SK-N-SH (cell line): Measurements from ENCODE around the gene ABHD12. TPM values are rescaled to one million over a fixed set of nuclear protein-coding genes. Genes with fewer than 3 reads are reported as not detected.
A peak's percentile ranks its signal among the peaks of the same experiment; 100 is the strongest.

Experiments
- CTCF ChIA-PET: fragments of 300-600, 350-600 bp; formaldehyde crosslinking; extraction: SDS; loops from one replicate; lab custom pipeline; 2021; lab: Yijun Ruan, JAX
- POLR2A ChIA-PET: fragments of 350-600 bp; sonication (Branson Sonifier 250); formaldehyde crosslinking; extraction: SDS; loops from one replicate; lab custom pipeline; 2020; ENCODE audit warnings: antibody characterized with exemption, inconsistent platforms; lab: Yijun Ruan, JAX
- DNase-seq: peaks from one replicate; pipeline ENCODE4 v3.0.0; 2012
- H2AFZ ChIP-seq: fragments of 200-600 bp; sonication (generic); 2 replicates; pipeline ENCODE4 v1.8.1; 2016; ENCODE audit warnings: antibody characterized with exemption, mild to moderate bottlenecking, low read depth
- H3F3A ChIP-seq: fragments of 200-600 bp; sonication (generic); replicated peaks from 2 replicates; pipeline ENCODE3; 2016; ENCODE audit warnings: antibody characterized with exemption, mild to moderate bottlenecking; ENCODE audit not compliant: insufficient read depth
- H3K27ac ChIP-seq, 2 experiments: fragments of 200-500 bp in 1 of 2; fragments of 200-600 bp in 1 of 2; sonication (Bioruptor generic) in 1 of 2; sonication (generic), shearing (Covaris generic) in 1 of 2; 2 replicates each; pipeline versions ENCODE4 v1.5.1 to v1.6.1; 2014 to 2016; ENCODE audit warnings: low read depth in 2 of 2, inconsistent platforms in 1 of 2, low read length in 1 of 2, mild to moderate bottlenecking in 1 of 2, mixed read lengths in 1 of 2
- H3K27me3 ChIP-seq: fragments of 200-600 bp; sonication (generic), shearing (Covaris generic); 2 replicates; pipeline ENCODE4 v1.6.1; 2016; ENCODE audit warnings: mixed run types; ENCODE audit not compliant: insufficient read depth
- H3K36me3 ChIP-seq, 2 experiments: fragments of 200-500 bp in 1 of 2; fragments of 200-600 bp in 1 of 2; sonication (Bioruptor generic) in 1 of 2; sonication (generic) in 1 of 2; replicated peaks in 1 of 2; 2 replicates each; pipeline versions ENCODE3 to v1.5.1; 2014 to 2016; ENCODE audit warnings: low read length in 1 of 2, mild to moderate bottlenecking in 1 of 2; ENCODE audit not compliant: insufficient read depth in 2 of 2, control insufficient read depth in 1 of 2
- H3K4me1 ChIP-seq, 2 experiments: fragments of 200-500 bp in 1 of 2; fragments of 200-600 bp in 1 of 2; sonication (Bioruptor generic) in 1 of 2; sonication (generic), shearing (Covaris generic) in 1 of 2; 2 replicates each; pipeline versions ENCODE4 v1.5.1 to v1.6.1; 2014 to 2016; ENCODE audit warnings: low read depth in 1 of 2, low read length in 1 of 2, mixed run types in 1 of 2; ENCODE audit not compliant: insufficient read depth in 2 of 2, control insufficient read depth in 1 of 2
- H3K4me2 ChIP-seq: fragments of 200-600 bp; sonication (generic), shearing (Covaris generic); 2 replicates; pipeline ENCODE4 v1.6.1; 2017; ENCODE audit warnings: mixed run types
- H3K4me3 ChIP-seq, 2 experiments: fragments of 200-500 bp in 1 of 2; fragments of 200-600 bp in 1 of 2; sonication (Bioruptor generic) in 1 of 2; sonication (generic), shearing (Covaris generic) in 1 of 2; 2 replicates each; pipeline versions ENCODE4 v1.5.1 to v1.8.1; 2014 to 2016; ENCODE audit warnings: low read depth in 2 of 2, inconsistent platforms in 1 of 2, low read length in 1 of 2, mild to moderate bottlenecking in 1 of 2, mixed read lengths in 1 of 2, moderate library complexity in 1 of 2
- H3K79me2 ChIP-seq: fragments of 200-600 bp; sonication (generic); 2 replicates; pipeline ENCODE4 v1.8.1; 2017; ENCODE audit warnings: mild to moderate bottlenecking; ENCODE audit not compliant: insufficient read depth
- H3K9ac ChIP-seq: fragments of 200-600 bp; sonication (generic); 2 replicates; pipeline ENCODE4 v1.6.1; 2017; ENCODE audit warnings: mixed run types
- H3K9me2 ChIP-seq: fragments of 200-600 bp; sonication (generic); 2 replicates; pipeline ENCODE4 v1.6.1; 2017; ENCODE audit warnings: mixed run types
- H3K9me3 ChIP-seq: fragments of 200-600 bp; sonication (generic); 2 replicates; pipeline ENCODE4 v1.6.1; 2017; ENCODE audit warnings: mixed run types, mild to moderate bottlenecking, moderate library complexity
- H4K20me1 ChIP-seq: fragments of 200-600 bp; sonication (generic); 2 replicates; pipeline ENCODE4 v1.6.1; 2017; ENCODE audit warnings: mild to moderate bottlenecking, mixed run types; ENCODE audit not compliant: insufficient read depth
- CTCF ChIP-seq: fragments of 200-600 bp; sonication (generic); IDR thresholded peaks from 2 replicates; pipeline ENCODE4 v1.6.1; 2017; ENCODE audit warnings: antibody characterized with exemption, mild to moderate bottlenecking, moderate library complexity
- ELF1 ChIP-seq: IDR thresholded peaks from 2 replicates; pipeline ENCODE4 v1.4.0; 2012
- EP300 ChIP-seq, 2 experiments: IDR thresholded peaks; 2 replicates each; pipeline versions ENCODE4 v1.4.0 to v1.6.1; 2012; ENCODE audit warnings: borderline replicate concordance in 1 of 2, low read depth in 1 of 2, low read length in 1 of 2
- FOSL2 ChIP-seq: IDR thresholded peaks from 2 replicates; pipeline ENCODE4 v1.4.0; 2012; ENCODE audit warnings: low read depth, mild to moderate bottlenecking, moderate library complexity, borderline replicate concordance
- FOXJ3 ChIP-seq: sonication (generic); formaldehyde crosslinking; IDR thresholded peaks from 2 replicates; pipeline ENCODE4 v1.5.1; 2020; ENCODE audit warnings: mild to moderate bottlenecking, missing genetic modification reagents
- GATA2 ChIP-seq: sonication (generic); formaldehyde crosslinking; IDR thresholded peaks from 2 replicates; pipeline ENCODE4 v1.5.0; 2020; ENCODE audit warnings: mild to moderate bottlenecking, missing genetic modification reagents
- MAX ChIP-seq: IDR thresholded peaks from 2 replicates; pipeline ENCODE4 v1.4.0; 2012; ENCODE audit warnings: low read depth
- NFIC ChIP-seq: IDR thresholded peaks from 2 replicates; pipeline ENCODE4 v1.4.0; 2012; ENCODE audit warnings: borderline replicate concordance
- POLR2AphosphoS5 ChIP-seq: IDR thresholded peaks from 2 replicates; pipeline ENCODE4 v1.6.1; 2012; ENCODE audit warnings: low read depth, low read length
- RAD21 ChIP-seq: IDR thresholded peaks from 2 replicates; pipeline ENCODE4 v1.6.1; 2012; ENCODE audit warnings: mild to moderate bottlenecking, low read length
- RCOR1 ChIP-seq: fragments of 150-350 bp; IDR thresholded peaks from 2 replicates; pipeline ENCODE4 v1.6.1; 2017; ENCODE audit warnings: antibody characterized with exemption, low read length
- TAF1 ChIP-seq: IDR thresholded peaks from 2 replicates; pipeline ENCODE4 v1.6.1; 2012; ENCODE audit warnings: low read depth, mild to moderate bottlenecking, low read length, moderate library complexity, borderline replicate concordance
- TEAD4 ChIP-seq: IDR thresholded peaks from 2 replicates; pipeline ENCODE4 v1.4.0; 2012; ENCODE audit warnings: mild to moderate bottlenecking, borderline replicate concordance; ENCODE audit not compliant: insufficient read depth
- YY1 ChIP-seq: IDR thresholded peaks from 2 replicates; pipeline ENCODE4 v1.4.0; 2012; ENCODE audit warnings: low read depth, mild to moderate bottlenecking
- WGBS: methylation state at CpG from one replicate; pipeline ENCODE4 v1.1.6; 2017; ENCODE audit warnings: low lambda C conversion rate; 5-methylcytosine and 5-hydroxymethylcytosine counted together
- polyA plus RNA-seq, 3 experiments: library from polyadenylated mRNA; depleted of rRNA; stranded (reverse); fragments of >200 nt; gene quantifications; 2 replicates each; pipeline ENCODE4 v1.2.3, GENCODE V29; 2012

The ABHD12 gene
- polyA plus RNA-seq, 1 of the 3 experiments (the other 2 are of a cell fraction), result 33.5 TPM

DNA sequence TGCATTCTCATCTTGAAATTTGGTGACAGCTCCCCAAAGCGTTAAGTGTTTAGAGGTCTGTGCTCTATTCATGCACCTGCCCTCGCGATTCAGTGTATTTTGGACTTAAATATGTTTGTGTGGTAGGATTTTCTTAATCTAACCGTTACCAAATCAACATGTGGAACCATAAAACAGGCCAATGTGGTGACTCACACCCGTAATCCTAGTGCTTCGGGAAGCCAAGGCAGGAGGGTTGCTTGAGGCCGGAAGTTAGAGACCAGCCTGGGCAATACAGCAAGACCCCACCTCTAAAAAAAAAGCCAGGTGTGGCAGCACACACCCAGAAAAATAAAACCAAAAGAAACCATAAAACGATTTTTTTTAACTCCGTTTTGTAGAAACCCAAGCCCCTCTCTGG is 111.2 kb downstream of the ABHD12 start:
- no peaks in the 10 kb centered on the region for H3K79me2 ChIP-seq
- no peak for TF ChIP-seq ELF1
- TF ChIP-seq FOSL2, result no peak
- H3K9ac ChIP-seq, result no peak overlapping the region
- H3K36me3 ChIP-seq, result peaks cover 3 to 79% of the 10 kb centered on the region in 2 experiments
- H3K27ac ChIP-seq, result peak overlapping the region in 1 of 2 experiments; percentile 72; a peak in 2 of 4 replicates
- H3K4me1 ChIP-seq, result peaks cover 0 to 16% of the 10 kb centered on the region in 2 experiments; a peak in 1 of 4 replicates
- H2AFZ ChIP-seq, result no peak overlapping the region
- H3K9me3 ChIP-seq, result no peaks in the 10 kb centered on the region
- H3K9me2 ChIP-seq, result no peaks in the 10 kb centered on the region
- no peak for DNase-seq
- H3F3A ChIP-seq, result no peaks in the 10 kb centered on the region
- ChIA-PET CTCF (interaction anchor here (1.9 to 8.2 kb wide), 3 partner anchors 15 to 119 kb away, joined by 7 to 46 read pairs (median 8); partner anchors contain the start of gene PYGB), POLR2A (interaction anchor here (1.1 to 1.3 kb wide), 3 partner anchors 25 to 32 kb away, joined by 3 to 6 read pairs (median 5); partner anchors contain the start of gene PYGB)
- no peaks in the 10 kb centered on the region for H3K27me3 ChIP-seq
- WGBS, result 82% methylated on average over 9 of the region's 9 CpGs
- H3K4me2 ChIP-seq, result no peak overlapping the region
- no peak overlapping the region for H3K4me3 ChIP-seq
- no peaks in the 10 kb centered on the region for H4K20me1 ChIP-seq

GRCh38 chr20:25278636-25279361 is 111.8 kb downstream of the ABHD12 start:
- ChIA-PET CTCF (interaction anchor here (1.8 to 1.9 kb wide), 2 partner anchors 16 to 32 kb away, joined by 6 to 8 read pairs; partner anchors contain the start of gene PYGB), POLR2A (interaction anchor here (1.3 kb wide), 1 partner anchor 31 kb away, joined by 3 read pairs; the partner anchor contains the start of gene PYGB)
- no peak overlapping the region for H3K4me3 ChIP-seq
- no peaks in the 10 kb centered on the region for H3F3A ChIP-seq
- no peaks in the 10 kb centered on the region for H4K20me1 ChIP-seq
- no peaks in the 10 kb centered on the region for H3K79me2 ChIP-seq
- H3K27ac ChIP-seq, result no peak overlapping the region; a peak in 1 of 4 replicates
- TF ChIP-seq POLR2AphosphoS5 (no peak), RCOR1 (no peak), GATA2 (CRISPR knock-in tag) (no peak), MAX (no peak), TEAD4 (no peak), NFIC (no peak), CTCF (no peak), FOXJ3 (CRISPR knock-in tag) (no peak), RAD21 (no peak), YY1 (no peak), EP300 (IDR thresholded peaks at IDR 0.05; ENCODE audit: borderline replicate concordance in 1 of 2, low read depth in 1 of 2, low read length in 1 of 2) (no peak), TAF1 (no peak), ELF1 (no peak)
- no peaks in the 10 kb centered on the region for H3K9me2 ChIP-seq
- H3K9me3 ChIP-seq, result no peaks in the 10 kb centered on the region
- peaks cover 3 to 79% of the 10 kb centered on the region in 2 experiments for H3K36me3 ChIP-seq
- no peak overlapping the region for H3K9ac ChIP-seq
- no peak overlapping the region for H3K4me2 ChIP-seq
- DNase-seq, result no peak
- 91% methylated on average over 17 of the region's 26 CpGs for WGBS
- no peak overlapping the region for H2AFZ ChIP-seq
- H3K4me1 ChIP-seq, result peaks cover 0 to 16% of the 10 kb centered on the region in 2 experiments; a peak in 1 of 4 replicates
- no peaks in the 10 kb centered on the region for H3K27me3 ChIP-seq
